Fibroblast of skin of right biceps (primary cell): ENCODE results near the gene GLI3.
"Not testable (repeated sequence)": the region's sequence is repeated elsewhere in the genome, so short reads cannot be mapped to it uniquely, and the experiment has no call there.

Experiments
- DNase-seq: peaks from one replicate; pipeline ENCODE4 v3.0.0-alpha.2; 2013

The GLI3 gene

DNA sequence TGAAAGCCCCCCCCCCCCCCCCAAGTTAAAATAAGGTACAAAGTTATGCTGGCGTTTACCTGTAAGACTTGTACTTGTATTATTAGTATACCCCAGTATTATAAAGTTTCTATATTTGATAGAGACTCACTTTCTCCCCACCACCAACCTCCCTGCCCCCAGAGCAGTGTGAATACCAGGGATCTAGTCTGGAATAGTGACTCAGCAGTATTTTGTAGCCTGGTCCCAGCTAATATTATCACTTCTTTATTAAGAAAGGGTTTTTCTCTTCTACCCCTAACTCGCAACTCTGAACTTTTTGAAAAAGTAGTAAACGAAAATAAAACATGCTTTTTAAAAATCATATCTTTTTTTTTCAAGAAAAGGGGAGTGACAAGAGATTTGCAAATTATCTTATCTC, 26.7 kb downstream of the GLI3 start:
- peak; percentile 34 for DNase-seq

DNA sequence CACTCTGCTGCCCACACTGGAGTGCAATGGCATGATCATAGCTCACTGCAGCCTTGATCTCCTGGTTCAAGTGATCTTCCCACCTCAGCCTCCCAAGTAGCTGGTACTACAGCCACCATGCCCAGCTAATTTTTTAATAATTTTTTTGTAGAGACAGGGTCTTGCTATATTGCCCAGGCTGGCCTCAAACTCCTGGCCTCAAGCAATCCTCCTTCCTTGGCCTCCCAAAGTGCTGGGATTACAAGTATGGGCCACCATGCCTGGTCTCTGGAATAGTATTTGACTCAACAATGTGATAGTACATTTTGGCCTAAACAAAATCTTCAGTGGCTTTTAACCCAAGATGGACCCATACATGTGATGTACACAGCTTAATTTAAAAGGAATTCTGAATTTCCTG, 27.9 kb downstream of the GLI3 start:
- not testable (repeated sequence) for DNase-seq

DNA sequence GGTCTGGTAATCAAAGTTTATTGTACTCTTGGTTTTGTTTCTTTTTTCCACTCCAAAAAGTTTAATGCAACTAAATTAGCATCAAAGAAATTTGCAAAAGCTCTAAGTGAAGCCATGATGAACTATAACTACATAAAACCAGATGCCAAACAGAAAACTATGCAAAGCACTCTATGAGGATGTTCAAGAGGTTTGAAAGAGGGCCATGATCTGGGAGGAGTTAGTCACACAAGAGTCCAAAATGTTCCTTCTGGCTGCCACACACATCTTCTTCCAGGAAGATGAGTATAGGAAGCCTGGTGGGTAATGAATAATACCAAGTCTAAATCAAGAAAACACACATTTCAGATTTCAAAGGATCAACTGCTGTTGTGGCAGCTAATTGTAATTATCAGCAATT, 28.4 kb downstream of the GLI3 start:
- peak; percentile 63 for DNase-seq

DNA sequence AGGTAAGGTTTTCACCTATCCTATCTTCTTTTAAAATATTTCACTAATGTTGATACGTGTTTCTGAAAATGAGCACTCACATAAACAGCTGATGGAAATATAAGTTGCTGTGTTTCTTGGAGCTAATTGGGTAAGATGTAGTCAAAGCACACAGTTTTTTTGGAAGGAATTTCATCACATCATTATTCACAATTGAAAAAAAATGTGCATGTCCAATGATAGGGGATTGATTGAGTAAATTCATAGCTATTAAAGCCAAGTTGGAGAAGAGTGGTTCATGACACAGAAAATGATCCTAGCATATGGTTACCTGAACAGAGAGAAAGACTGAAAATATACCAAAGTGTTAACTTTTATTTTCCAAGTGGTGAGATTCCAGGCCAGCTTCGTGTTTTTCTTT, 29.6 kb downstream of the GLI3 start:
- DNase-seq, result no peak

DNA sequence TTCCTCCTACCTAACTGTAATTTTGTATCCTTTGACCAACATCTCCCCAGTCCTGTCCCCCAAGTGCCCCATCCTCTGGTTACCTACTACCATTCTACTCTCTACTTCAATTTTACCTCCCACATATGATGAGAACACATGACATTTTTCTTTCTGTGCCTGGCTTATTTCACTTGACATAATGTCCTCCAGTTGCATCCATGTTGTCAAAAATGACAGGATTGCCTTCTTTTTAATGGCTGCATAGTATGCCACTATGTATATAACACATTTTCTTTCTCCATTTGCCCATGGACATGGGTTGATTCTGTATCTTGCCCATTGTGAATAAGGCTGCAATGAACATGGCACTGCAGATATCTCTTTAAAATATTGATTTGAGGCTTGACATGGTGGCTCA, 33.7 kb downstream of the GLI3 start:
- no peak for DNase-seq

DNA sequence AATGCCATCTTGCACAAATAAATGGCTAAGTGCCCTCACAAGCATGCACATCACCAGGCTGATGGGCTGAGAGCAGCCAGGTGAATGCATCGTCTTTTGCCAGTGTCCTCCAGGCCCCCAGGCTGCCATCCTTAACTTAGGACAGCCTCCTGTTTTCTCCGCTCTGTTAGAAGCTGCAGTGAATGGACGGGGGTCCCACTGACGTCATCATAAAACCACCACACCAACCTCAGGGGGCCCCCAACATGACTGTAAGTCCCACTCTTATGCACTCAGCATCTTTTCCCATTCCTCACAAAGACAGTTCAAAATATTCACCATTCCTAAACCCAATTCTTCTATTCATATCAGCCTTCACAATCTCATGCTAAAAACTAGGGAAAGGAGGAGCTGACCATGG, 34.4 kb downstream of the GLI3 start:
- no peak for DNase-seq

DNA sequence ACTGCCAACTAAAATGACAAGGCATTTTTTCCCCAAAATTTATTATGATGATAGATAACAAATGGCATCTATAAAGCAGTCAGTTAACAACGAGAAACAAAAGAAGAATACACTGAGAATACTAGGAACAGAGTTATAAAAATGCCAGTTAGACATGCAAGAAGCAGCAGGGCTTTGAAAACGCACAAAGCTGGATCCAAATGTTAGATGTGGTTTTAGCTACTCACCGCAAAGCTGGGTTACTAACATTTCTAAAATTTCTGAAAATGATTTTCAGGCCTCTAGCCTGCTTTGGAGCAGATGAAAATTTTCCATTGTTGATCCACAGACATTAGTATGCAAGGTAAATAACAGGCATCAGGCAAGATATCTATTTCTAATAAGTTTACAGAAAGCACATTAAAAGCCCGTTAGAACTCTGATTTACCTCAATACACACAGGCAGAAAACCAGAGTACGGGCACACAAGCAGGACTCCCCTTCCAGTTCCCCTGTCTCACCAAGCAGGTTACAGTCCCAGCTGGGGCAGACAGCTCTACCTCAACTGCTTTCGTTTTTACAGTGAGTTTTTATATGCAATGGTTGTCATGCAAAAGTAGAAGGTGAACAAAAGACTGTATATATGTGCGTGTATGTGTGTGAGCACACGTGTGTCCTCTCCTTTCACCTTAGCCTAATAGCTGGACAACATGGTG, 37.9 kb downstream of the GLI3 start:
- DNase-seq, result peak; percentile 86

DNA sequence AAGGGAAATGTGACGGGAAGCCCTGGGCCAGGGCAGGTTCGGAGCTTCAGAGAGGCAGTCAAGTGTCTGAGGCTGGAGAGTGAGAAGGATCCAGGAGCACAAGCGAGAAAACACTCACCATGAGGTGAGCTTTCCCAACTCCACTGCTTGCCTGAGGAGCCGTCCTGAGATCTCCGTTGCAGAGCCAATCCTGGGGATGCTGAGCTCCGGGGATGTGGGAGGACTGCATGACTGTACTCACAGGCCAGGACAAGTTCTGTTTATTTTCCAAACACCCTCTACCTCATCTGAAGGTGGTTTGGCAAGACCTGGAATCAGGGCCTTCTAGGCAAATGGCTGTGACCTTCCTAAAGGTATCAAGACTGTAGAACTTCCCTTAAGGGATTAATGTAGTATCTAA, 38.7 kb downstream of the GLI3 start:
- DNase-seq, result no peak

DNA sequence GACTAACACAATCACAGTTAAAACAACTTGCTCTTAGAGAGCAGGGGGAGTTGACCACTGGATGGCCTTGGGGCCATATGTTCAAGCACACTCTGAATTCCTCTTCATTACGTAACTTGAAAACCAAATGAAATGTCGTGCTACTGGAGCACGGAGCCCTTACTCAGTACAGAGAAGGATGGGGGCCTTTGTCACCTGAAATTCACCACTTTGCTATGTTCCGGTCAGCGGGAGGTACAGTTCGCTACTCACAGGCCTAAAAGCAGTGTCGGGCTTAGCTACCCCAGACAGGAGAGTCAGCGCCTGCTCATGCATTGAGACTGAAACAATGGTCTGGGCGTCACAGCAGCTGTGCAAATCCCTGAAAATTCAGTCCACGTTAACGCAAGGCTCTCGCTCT, 39.6 kb downstream of the GLI3 start:
- DNase-seq, result peak; percentile 67

DNA sequence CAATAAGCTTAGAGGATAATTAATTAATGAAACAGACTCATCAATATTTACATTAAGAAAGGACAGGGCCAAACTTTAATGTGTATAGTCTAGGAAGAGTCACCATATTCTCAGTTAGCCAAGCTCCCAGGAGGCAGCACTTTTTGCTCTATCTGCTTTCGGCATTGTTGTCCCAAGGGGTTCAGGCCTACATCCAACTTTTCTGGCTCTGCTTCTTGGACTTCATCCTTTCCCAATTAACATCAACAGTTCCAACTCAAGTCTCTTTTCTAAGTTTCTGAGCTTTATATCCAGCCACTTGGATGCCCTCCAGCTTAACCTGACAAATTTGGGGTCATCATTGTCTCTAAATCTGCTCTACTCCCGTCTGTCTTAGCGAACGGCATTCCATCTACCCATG, 42.8 kb downstream of the GLI3 start:
- DNase-seq, result no peak

DNA sequence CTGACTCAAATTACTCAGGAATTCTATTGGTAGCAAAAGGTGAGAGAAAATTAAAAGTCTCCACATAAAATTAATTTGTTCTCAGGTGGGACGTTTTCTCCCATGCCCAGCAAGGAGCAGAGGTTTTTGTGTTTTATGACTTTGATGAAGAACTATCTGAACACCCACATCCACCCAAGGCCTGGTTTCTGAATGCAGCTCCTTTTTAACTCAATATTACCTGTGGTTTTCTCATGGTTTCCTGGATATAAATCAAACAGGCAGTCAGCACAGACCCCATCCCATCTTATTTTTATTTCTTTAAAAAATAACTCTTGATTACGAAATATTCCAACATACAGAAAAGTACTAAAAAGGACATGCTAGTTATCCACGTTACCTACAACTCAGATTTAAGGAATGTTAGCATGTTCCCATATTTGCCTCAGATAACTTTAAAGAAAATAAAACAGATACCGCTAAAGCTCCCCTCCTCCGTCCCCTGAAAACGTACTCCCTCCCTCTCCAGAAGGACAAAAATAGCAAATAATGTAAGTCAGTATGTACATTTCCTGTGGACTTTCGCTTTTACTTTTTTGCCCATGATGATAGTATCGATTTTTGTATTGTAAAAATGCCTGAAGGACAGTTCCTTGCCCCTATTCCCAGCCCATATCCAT, 43.4 kb downstream of the GLI3 start:
- peak; percentile 81 for DNase-seq

DNA sequence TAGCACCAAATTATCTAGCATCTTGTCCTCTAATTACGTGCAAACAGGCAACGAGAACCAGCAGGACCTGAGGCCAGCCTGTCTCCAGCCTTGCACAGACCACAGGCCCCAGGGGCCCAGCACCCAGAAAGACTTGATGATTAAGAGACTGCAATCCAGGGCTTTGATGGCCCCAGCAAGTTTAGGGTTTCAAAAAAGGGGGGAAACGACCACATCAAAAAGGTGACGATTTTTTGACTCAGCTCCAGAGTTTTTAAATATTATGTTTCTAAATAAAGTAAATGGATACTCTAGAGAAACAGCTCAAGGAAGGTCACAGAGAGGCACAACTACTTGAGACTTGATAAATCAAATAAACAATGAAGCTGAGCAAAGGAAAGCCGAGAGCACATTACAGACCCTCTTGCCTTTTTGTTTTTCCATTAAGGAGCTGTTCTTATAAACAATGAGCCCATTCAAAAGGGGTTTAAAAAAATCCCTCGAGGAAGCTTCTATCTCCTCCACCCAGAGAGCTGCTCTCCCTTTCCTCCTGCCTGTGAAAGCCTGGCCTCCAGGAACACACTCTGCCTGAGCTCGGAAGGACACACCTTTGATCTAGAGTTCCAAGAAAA, 44.1 kb downstream of the GLI3 start:
- peak; percentile 71 for DNase-seq

DNA sequence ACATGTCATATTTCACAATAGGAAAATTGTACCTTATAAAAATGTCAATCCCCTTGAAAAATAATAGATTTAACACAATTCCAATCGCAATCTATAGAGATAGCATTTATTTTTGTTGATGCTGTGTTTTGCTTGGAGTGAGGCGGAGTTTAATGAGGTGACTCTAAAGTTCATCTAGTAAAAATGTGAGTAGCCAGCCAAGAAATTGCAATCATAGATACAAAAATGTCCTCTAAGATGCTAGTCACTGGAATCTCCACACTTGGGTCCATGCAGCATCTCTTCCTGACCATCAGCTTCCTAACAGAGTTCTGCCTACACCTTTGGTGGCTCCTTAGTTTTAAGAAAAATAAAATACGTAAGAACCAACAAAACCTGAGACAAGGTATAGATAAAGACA, 44.9 kb downstream of the GLI3 start:
- DNase-seq, result peak; percentile 38

DNA sequence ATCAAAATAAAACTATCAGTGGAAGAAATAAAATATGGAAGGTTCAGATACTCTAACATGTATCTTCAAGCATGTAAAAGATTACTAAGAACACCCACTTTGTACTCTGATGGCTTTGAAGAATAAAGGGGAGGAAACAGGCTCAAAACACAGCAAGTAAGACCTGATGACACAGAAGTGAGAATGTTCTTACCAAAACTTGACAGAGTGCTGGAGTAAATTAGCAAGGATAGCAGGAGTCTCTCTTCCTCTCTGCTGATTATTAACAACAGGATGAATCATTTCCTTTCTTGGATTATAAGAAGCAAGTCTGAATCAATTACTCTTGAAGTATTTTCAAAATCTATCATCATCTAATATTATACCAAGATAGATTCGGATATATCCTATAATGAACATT, 47.5 kb downstream of the GLI3 start:
- peak; percentile 72 for DNase-seq

DNA sequence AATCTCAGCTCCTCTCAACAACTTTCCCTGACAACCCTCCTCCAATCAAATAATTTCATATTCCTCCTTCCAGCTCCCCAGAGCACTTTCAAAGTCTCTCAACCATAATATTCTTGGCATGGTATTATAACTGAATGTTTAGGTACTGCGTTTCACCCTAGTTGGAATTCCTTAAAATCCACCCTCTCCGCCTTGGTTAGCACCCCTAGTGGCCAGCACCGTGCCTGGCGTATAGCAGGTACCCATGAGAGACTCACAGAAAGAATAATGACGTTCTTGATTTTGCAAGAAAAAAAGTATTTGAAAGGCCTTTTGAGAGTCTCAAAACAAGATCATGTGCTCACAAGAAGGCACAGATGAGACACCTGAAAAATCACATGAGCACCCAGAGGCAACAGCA, 50.9 kb downstream of the GLI3 start:
- DNase-seq, result no peak

DNA sequence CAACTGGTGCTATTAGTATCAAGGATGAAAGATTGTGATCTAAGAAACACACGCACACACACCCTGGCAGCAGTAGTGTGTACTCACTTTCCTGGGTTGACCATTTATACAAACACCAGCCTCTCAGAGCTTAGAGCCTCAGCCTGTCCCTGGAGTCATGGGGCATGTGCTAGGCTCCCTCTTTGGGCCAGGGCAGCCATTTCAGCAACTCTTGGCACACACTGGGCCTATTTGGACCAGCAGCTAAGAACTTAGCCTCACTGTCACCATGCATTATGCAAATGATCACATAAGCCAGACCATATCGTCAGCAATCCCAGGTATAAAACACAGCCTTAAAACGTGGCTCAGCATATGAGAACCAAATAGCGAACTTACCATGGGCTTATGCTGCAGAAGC, 51.3 kb downstream of the GLI3 start:
- no peak for DNase-seq

DNA sequence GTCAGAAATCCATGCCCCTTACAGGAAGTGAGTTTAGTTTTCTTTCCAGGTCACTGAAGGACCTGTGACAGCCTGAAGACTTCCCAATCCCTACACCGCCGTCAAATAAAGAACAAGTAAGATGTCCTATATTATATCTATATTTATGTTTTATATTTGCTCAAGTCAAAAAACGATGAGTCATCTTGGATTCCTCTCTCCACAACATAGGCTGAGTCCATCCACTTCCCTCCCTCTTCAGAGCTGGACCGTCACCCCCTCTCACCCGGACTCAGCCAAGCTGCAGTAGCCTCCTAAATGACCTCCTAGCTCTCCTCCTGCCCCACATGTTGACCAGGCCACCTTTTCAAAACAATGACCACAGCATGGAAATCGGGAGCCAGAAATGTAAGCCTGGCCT, 53.5 kb downstream of the GLI3 start:
- DNase-seq, result peak; percentile 28

DNA sequence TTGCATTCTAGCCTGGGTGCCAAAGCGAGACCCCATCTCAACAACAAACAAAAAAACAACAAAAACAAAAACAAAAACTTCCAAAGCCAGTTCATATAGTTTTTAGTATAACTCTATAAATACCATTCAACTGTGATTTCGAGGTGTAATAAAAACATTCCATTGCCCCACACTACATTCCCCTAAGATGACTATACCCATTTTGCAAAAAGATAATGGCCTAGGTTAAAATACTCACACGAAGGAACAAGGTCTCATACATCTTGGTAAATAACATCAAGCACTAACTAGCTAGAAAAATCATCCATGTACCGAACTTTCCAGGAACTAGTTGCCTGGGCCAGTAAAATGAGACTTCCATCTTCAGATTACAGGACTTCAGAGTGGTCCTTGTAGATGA, 55.4 kb downstream of the GLI3 start:
- DNase-seq, result peak; percentile 59

DNA sequence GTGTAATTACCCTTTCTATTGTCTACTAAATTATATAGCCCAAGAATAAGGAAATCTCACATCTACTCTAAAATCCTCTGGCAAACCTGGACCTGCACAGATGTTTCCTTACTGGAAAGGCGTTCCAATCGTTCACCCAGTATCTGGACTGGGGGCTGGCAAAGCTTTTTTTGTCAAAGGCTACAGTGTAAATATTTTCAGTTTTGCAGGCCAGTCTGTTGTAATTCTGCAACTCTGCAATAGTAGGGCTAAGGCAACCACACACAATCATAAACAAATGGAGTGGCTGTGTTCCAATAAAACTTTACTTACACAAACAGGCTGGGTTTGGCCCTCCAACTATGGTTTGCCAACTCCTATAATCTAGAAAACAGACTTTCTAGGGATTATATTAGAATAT, 56.2 kb downstream of the GLI3 start:
- DNase-seq, result no peak

DNA sequence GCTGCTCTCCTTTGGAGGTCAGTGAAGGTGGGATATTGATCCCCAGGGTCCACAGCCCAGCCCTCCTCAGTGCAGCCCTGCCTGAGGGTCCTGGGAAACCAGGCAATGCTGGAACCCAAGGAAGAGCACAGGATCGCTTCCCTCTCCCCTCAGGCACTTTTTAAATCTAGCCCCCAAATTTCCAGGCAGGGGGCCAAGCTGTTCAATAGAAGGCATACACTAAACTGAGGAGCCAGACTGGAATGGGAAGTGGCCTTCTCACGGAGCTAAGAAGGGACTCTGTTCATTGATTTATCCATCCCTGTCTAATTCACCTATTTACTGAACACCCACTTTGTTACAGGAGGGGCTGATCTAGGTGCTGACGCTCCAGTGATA, 60.3 kb downstream of the GLI3 start:
- no peak for DNase-seq

DNA sequence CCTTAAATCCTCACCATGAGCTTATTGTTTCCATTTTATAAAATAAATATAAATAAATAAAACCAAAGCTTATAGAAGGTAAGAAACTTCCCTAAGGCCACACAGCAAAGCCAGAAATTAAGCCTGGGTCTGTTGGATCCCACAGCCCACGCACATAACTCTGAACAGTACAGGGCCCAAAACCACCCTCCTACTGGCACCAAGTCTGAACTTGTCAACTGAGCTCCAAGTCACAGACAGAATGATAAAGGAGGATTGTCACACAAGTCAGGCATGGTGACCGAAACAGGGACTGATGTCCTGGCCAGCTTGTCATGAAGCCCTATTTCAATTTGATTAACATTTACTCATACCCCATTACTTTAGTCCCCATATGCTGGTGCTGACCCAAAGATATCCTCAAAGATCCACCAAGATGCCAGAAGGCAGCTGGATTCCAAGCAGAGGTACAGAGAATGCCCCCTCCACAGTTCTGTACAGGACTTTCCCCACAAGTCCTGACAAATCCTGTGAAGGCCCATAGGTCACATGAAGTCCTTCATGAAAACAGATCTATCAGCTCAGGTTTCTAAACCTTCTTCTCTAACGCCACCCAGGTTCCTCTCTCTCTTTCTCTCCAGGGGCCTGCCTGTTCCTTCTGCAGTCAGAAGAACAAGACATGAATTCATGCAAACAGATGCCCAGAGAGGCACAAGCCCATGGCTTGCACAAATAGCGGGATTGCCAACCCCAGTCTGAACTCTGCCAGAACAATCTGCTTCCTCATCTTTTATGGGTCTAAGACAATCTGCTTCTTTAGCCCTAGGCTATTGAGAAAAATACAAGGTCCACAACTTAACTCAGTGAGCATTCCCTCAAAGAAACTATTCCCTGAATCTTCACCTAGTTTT, 60.9 kb downstream of the GLI3 start:
- no peak for DNase-seq

DNA sequence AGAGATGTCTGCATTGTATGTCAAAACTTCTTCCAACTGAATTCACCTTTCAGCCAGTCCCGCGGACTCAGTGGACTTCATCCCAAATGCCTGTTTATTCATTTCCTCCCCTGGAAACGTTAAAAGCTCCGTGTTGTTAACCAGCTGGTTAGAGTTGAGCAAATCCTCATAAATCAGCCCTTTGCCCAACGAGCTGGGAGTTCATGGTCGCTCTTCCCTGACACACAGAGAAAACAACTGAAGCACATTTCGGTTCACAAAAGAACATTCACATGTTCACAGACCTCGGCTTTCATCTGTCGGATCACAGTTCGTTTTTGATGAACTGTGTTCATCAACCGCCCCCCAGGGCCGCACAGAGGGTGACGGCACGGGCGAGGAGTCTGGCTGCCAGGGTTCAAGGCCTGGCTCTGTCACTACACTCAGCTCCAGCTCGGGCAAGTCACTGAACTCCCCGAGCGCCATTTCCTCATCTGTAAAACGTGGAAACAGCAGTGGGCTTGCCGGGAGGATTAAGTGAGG, 62.6 kb downstream of the GLI3 start:
- DNase-seq, result peak; percentile 31

DNA sequence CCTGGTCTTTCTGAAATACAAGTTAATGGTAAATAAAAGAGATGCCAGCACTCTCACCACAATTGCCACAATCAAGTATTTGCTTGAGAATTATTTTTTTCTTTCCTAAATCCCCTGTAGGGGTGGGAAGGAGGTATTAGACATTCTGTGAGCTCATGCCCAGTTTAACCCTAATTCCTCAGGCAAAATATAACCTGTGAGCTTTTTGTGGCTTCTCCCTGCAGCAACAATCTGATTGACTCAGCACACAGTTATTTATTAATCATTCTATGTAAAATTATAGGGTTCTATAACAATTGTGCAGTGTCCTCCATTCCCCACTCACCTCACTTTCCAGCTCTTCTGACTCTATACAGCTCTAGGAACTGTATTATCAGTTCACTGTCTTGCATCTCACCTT, 66.3 kb downstream of the GLI3 start:
- DNase-seq, result peak; percentile 64
